ENCODE data around the gene ANKRD29. TPM values are rescaled to one million over a fixed set of nuclear protein-coding genes. Genes with fewer than 3 reads are reported as not detected.
A peak's percentile ranks its signal among the peaks of the same experiment; 100 is the strongest.

ANKRD29 gene
- total and polyA plus RNA-seq, 3 donors from 2014 or later = 9.1 to 23.5 (median 17.5) TPM

- intact Hi-C loops (cut with DNase I; ENCODE audit: low total_unique reads) = no loop called here
- 71% methylated on average over 17 of the region's 17 CpGs for WGBS, 2 donors
- H3K9me3 ChIP-seq = no peaks in the 10 kb centered on the region
Observed at GRCh38 chr18:23710068-23710527, 47.4 kb upstream of the ANKRD29 start.

DNA sequence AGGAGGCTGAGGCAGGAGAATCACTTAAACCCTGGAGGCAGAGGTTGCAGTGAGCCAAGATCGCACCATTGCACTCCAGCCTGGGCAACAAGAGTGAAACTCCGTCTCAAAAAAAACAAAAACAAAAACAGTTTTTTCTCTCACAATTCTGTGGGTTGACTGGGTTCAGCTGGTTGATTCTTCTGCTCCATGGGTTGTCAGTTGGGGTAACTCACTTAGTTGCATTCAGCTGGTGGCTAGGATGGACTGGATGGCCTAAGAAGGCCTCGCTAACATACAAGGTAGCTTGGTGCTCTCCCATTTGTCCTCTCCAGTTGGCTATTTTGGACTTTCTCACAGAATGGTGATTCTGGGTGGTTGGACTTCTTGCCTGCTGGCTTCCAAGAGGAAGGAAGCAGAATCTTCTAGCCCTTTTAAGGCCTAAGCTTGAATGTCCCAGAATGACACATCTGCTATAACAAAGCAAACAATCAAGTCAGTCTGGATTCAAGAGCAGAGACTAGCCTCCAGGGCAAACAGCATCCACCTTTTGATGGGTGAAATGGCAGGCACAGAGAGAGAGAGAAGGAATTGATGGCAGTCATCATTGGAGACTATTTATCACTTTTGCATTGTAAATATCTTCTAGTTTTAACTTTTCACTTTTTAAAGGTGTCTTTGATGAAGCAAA lies 44.4 kb upstream of the ANKRD29 start:
- Histone ChIP-seq H3K4me3 (no peak overlapping the region), H3K36me3 (ENCODE audit: low read depth, missing control alignments) (no peaks in the 10 kb centered on the region), H3K9me3 (no peaks in the 10 kb centered on the region), H3K27me3 (no peaks in the 10 kb centered on the region), H3K4me1 (no peaks in the 10 kb centered on the region), H3K27ac (no peak overlapping the region)
- DNase-seq = no peak
- intact Hi-C loops (cut with DNase I; ENCODE audit: low total_unique reads) = no loop called here
- TF ChIP-seq, protein P1, sequence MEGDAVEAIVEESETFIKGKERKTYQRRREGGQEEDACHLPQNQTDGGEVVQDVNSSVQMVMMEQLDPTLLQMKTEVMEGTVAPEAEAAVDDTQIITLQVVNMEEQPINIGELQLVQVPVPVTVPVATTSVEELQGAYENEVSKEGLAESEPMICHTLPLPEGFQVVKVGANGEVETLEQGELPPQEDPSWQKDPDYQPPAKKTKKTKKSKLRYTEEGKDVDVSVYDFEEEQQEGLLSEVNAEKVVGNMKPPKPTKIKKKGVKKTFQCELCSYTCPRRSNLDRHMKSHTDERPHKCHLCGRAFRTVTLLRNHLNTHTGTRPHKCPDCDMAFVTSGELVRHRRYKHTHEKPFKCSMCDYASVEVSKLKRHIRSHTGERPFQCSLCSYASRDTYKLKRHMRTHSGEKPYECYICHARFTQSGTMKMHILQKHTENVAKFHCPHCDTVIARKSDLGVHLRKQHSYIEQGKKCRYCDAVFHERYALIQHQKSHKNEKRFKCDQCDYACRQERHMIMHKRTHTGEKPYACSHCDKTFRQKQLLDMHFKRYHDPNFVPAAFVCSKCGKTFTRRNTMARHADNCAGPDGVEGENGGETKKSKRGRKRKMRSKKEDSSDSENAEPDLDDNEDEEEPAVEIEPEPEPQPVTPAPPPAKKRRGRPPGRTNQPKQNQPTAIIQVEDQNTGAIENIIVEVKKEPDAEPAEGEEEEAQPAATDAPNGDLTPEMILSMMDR (IDR thresholded peaks at IDR 0.05) = no peak
- WGBS, 2 donors = 87 to 93% methylated on average over 3 of the region's 3 CpGs

More at GRCh38 chr18:23710068-23710527, 47.4 kb upstream of the ANKRD29 start:
- no peaks in the 10 kb centered on the region for H3K27me3 ChIP-seq
- no peak for DNase-seq
- peak overlapping the region in 1 of 2 donors; percentile 18 for H3K4me3 ChIP-seq
- no peaks in the 10 kb centered on the region for H3K36me3 ChIP-seq (ENCODE audit: low read depth, missing control alignments)
- no peaks in the 10 kb centered on the region for H3K4me1 ChIP-seq
- H3K27ac ChIP-seq = no peak overlapping the region
- TF ChIP-seq, protein P1 (IDR thresholded peaks at IDR 0.05) = no peak
- no peak for TF ChIP-seq POLR2A (IDR thresholded peaks at IDR 0.05)

- intact Hi-C loops (cut with DNase I; ENCODE audit: low total_unique reads) = loop anchor here (5.0 kb wide), 1 partner anchor 83 kb away; no protein-coding TSS in a partner anchor
- no peak for DNase-seq
- H3K36me3 ChIP-seq (ENCODE audit: low read depth, missing control alignments) = no peaks in the 10 kb centered on the region
Observed at GRCh38 chr18:23704806-23705205, 42.1 kb upstream of the ANKRD29 start.

GRCh38 chr18:23703987-23704384 lies 41.3 kb upstream of the ANKRD29 start:
- intact Hi-C loops (cut with DNase I; ENCODE audit: low total_unique reads) = loop anchor here (5.0 kb wide), 1 partner anchor 82 kb away; no protein-coding TSS in a partner anchor
- Histone ChIP-seq H3K4me1 (no peaks in the 10 kb centered on the region), H3K9me3 (no peaks in the 10 kb centered on the region), H3K27me3 (no peaks in the 10 kb centered on the region), H3K4me3 (no peak overlapping the region), H3K36me3 (ENCODE audit: low read depth, missing control alignments) (no peaks in the 10 kb centered on the region), H3K27ac (no peak overlapping the region)
- no peak for DNase-seq
- TF ChIP-seq POLR2A (IDR thresholded peaks at IDR 0.05) = no peak
- TF ChIP-seq, protein P1 (IDR thresholded peaks at IDR 0.05) = no peak
- 54 to 64% methylated on average over 6 of the region's 6 CpGs for WGBS, 2 donors

More at GRCh38 chr18:23704806-23705205, 42.1 kb upstream of the ANKRD29 start:
- no peaks in the 10 kb centered on the region for H3K4me1 ChIP-seq
- TF ChIP-seq, protein P1 (IDR thresholded peaks at IDR 0.05) = no peak
- no peak for TF ChIP-seq POLR2A (IDR thresholded peaks at IDR 0.05)
- no peak overlapping the region for H3K27ac ChIP-seq
- H3K9me3 ChIP-seq = no peaks in the 10 kb centered on the region
- H3K4me3 ChIP-seq = no peak overlapping the region
- H3K27me3 ChIP-seq = no peaks in the 10 kb centered on the region

Measured in testis (tissue), 3 donors.